Activated CD8-positive, alpha-beta memory T cell treated with anti-CD3 and anti-CD28 coated beads for 1 hour (primary cell): ENCODE measurements around the gene CST9L.

Experiments used
- DNase-seq, 2 donors: peaks; one replicate each; pipeline ENCODE4 v3.0.0-alpha.2; 2020; ENCODE audit warnings: low read depth in 1 of 2; ENCODE audit errors: extremely low read depth in 1 of 2

CST9L gene

DNA sequence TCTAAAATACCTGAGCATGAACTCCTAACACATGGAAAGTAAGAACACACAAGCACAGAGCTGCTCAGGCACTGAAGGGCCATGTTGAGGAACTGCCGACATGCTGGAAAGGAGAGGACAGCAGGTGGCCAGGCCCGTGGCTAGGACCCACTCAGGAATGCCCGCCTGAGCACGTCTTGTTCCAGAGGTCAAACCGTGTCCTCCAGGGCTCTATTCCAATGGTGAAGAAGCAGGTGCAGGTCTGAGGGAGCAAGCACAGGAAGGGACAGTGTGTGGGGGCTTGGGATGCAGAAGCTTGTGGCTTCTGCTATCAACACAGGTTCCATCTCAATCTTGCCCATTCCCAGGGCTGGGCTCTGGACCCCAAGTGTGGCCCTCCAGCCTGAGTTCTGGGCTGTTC, 20.7 kb downstream of the CST9L start:
- no peak for DNase-seq

DNA sequence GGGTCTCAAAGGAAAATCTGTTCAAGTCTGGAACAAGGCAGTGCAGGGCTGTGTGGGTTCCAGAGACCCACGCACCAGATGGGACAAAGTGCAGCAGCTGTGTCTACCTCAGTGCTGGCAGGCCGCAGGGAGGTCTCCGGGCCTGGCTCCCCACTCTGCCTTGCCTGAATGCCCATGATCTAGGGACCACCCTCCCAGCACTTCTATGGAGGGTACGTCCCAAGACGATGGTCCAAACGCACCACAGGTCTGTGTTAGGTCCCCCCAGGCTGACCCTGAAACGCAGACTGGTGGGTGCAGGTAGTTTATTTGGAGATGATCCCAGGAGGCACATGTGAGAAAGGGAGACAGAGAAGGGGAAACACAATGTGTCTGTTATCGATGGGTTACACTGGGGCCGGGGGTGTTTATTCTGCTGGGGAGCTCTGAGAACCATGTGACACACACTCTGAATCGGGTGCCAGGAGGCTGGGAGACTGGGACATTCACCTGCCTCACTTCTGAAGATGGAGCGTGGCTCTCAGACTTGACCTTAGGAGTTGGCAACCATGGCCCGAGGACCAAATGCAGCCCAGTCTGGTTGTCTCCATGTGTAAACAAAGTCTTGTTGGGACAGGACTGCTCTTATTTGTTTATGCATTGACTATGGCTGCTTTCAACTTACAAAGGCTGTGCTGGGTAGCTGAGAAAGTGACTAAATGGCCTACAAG, 21.7 kb downstream of the CST9L start:
- DNase-seq: no peak

- DNase-seq: no peak
Measured at GRCh38 chr20:23544133-23544532, 24.2 kb downstream of the CST9L start.

DNA sequence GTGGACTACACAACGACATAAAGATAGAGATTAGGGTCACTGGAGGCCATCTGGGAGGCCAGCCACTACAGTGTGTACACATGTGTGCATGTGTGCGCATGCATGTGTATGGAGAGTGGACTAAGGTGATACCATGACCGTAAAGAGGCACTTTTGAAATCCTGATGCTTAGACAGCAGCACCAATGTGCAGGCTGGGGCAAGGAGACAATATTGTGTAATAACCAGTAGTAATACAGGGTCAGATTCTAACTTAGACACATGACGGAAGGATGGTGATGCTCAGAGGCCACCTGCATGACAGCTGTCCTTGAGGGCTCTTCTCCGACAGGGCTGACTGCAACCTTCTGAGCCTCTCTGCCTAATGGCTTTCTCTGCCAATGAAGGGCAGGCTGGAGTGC, 25.5 kb downstream of the CST9L start:
- DNase-seq: no peak

- no peak for DNase-seq
Measured at GRCh38 chr20:23541776-23542175, 26.5 kb downstream of the CST9L start.

DNA sequence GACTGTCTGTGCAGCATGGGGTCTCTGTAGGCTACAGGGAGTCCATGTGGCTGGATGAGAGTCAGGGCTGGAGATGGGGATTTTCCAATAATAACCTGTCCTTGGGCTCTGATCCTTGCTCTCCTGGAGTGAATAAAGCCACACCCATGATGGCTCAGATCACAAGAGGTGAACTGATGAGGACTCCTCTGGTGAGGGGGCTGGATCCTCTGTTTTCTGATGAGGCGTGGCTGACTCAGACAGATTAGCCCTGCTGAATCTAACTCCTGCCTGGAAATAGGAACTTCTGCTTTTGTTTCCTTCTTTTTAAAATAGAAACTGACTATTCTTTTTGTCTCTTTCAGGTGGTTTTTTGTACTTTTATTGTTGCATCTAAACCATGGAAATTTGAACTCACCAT, 27.0 kb downstream of the CST9L start:
- DNase-seq: no peak

- no peak for DNase-seq
Measured at GRCh38 chr20:23540624-23541023, 27.7 kb downstream of the CST9L start.

DNA sequence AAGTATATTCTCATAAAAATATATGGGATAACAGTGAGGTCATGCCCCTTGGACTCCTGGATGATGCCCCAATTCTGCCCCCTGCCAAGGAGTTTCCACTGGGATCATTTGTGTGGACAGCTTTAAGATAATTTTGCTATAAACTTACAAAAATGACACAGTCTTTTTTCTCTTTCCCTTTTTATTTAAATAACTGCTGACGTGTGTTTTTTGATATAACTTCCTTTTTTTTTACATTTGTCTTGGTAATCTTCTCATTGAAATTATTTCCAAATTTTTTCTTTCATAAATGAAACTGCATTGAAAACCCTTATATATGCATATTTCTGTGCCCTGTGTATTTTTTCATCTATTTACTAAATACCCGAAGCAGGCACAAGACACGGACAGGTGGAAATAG, 31.3 kb downstream of the CST9L start:
- no peak for DNase-seq

DNA sequence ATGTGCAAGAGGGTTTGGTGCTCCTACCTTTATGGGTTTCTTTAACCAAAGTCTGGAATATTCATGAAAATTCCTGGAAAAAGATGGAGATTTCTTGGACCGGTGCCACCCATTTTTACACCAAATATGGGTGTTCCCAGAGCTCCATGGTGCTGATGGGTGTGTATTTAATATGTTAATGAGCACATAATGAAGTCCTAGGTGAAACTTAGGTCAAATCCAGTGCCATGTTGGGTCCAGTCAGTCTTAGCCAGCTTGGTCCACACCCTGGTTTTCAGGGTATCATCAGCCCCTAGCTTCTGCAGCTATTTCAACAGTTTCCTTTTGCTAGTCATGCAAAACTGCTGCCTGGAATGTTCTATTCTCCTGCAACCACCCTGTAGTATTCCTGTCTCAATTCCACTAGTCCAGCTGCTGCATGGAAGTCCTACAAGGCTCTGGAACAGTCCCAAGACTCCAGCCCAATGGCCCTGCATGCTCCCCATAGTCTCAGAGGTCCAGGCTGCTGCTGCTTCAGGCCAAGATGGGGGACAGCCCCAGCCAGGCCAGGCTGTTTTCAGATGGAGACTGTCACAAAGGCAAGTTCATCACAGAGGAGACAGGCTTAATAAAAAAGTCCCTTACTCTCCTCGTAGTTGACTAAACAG, 31.8 kb downstream of the CST9L start:
- DNase-seq: no peak

DNA sequence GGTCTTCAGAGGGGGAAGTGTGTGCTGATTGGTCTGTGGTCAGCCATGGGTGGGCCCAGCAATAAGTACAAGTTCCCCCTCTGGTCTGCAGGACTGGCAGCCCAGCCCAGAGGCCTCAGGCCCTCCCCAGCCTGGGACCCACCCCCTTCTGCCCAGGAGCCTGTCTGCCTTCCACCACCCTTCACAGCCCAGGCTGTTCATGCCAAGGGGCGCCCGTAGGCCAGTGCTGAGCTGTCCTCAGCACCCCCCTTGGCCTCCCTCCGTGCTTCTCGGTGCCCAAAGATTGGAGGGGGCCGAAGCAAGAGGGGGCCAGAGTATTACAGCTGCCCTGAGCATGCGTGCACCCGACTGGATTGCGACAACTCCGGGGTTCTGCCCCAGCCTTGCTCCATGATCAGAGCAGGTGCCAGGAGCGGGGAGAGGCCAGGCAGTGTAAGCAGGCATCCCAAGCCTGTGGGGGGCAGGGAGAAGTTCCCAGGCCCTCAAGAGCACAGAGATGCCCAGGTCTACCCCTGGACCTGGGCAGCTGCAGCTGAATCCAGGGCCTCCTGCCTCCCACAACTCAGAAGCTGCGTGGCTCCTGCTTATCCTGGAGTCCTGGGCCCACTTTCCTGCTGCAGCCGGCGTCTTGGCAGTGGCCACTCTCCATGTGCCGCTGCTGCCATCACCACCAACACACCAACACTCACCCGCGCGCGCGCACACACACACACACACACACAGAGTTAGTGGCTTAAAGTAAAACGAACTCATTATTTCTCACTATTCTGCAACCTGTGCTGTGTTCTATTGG, 33.3 kb downstream of the CST9L start:
- DNase-seq: no peak

DNA sequence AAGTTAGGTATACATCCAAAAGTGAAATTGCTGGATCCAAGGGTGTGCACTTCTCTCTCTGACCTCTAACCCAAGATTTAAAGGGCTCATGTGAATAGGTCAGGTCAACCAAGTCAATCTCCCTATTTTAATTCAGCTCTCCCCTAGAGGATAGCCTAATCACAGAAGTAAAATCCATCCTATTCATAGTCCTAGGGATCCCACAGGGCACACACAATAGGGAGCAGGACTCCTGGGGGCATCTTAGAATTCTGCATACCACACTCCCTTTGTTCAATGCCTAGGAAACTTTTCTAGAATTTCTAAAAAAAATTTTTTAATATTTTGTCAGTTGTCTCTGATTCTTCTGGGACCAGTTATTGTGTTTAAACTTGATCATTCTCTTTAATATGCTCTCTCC, 35.1 kb downstream of the CST9L start:
- no peak for DNase-seq

- no peak for DNase-seq
Measured at GRCh38 chr20:23532533-23532932, 35.8 kb downstream of the CST9L start.

- no peak for DNase-seq
Measured at GRCh38 chr20:23530937-23531567, 37.2 kb downstream of the CST9L start.

GRCh38 chr20:23528867-23529431, 39.3 kb downstream of the CST9L start:
- DNase-seq: no peak

GRCh38 chr20:23526850-23527249, 41.4 kb downstream of the CST9L start:
- no peak for DNase-seq

DNA sequence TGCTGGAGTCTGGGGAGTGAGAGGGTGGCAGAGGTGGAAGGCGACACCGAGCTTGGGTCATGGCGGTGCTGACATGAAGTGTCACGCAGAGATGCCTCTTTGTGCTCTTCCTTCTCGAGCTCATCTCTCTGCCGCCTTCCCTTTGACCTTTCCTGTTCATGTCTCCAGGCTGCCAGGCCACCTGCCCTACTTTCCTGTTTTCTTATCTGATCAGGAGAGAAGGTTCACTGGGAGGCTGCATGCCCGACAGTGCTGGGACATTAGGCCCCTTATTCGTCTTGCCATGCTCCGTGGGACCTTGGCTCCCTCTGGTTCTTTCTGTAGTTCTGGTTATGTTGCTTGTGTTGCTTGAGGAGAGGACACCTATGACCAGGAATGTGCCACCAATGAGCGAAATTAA, 44.1 kb downstream of the CST9L start:
- DNase-seq: no peak

- no peak for DNase-seq
Measured at GRCh38 chr20:23520185-23520584, 48.1 kb downstream of the CST9L start.

DNA sequence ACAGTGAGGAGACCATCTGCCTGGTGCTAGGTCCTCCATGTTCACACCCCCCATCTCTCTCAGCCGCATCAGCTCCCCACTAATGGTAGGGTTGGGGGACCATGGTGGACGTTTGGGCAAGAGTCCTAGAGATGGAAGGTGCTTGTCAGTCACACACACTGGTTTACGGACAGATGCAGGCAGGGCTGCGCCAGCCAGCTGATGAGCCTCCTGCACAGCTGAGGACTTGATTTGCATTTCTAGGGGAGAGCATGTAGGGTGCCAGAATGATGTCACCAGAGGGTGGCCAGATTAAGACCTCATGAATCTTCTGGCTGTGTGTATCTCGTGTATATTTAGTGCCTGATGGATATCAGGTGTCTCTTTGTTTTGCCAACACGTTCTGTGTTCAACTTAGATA, 48.7 kb downstream of the CST9L start:
- no peak for DNase-seq

GRCh38 chr20:23517719-23518118, 50.6 kb downstream of the CST9L start:
- DNase-seq: no peak

DNA sequence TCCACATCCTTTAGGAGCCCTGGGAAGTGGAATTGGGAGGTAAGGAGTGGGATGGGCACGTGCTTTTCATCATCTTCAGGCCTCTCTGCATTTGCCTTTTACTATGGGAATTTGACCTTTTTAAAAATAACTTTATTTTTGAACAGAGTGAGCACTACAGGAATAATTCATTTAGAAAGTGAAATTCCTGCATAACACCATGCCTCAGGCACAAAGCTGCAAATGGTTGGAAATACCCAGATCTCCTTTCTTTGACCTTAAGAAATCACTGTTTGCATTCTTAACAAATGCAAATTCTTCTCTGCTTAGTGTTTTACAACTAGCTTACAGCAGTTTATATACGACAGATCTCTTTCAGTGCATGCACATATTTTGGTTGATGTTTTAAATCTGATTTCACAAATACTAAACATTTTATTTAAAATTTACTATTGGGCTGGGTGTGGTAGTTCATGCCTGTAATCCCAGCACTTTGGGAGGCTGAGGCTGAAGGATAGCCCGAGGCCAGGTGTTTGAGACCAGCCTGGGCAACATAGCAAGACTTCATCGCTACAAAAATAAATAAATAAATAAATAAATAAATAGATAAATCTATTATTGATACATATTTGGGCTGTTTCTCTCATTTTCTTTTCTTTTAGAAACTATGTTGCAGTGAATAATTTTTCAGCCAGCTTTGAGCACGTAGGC, 52.9 kb downstream of the CST9L start:
- no peak for DNase-seq

DNA sequence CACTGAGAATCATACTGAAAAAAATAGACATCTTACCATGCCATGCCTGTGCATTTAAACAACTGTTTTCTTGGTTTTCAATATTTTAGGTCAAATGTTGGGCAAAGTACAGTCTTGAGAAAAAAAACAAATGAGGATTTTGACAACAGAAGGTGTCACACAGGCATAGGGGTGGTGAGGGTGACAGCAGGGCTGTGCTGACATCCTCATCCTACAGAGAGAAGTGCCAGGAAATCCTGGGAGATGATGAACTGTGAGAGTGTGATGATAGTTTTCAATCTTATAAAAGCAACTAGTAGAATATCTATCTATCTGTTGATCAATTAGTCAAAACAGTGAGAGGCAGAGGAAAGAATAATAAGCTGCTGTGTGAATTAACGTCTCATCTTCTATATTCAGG, 53.4 kb downstream of the CST9L start:
- DNase-seq: no peak
